ENCODE results near the gene RNF181.
"Not testable (repeated sequence)": the region's sequence is repeated elsewhere in the genome, so short reads cannot be mapped to it uniquely, and the experiment has no call there.

RNF181 gene

DNA sequence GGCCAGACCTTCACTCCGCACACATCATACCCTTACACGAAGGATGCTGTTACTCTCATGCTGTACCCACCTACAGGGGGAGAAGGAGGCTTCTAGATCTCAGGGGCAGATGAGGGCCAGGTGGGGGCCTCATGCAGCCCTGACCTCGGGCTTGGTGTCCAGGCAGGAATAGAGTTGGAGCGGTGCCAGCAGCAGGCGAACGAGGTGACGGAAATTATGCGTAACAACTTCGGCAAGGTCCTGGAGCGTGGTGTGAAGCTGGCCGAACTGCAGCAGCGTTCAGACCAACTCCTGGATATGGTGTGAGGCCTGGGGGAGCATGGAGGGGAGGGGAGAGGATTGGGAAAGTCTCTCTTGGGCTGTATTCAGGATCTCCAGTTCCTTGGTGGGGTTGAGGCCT lies 4.0 kb upstream of the RNF181 start:
- in situ Hi-C loops (cut with MboI; ENCODE audit: low pct_unique_long_range_greater_than_20kb, low sequenced_read_pairs): no loop called here
- DNase-seq: no peak

DNA sequence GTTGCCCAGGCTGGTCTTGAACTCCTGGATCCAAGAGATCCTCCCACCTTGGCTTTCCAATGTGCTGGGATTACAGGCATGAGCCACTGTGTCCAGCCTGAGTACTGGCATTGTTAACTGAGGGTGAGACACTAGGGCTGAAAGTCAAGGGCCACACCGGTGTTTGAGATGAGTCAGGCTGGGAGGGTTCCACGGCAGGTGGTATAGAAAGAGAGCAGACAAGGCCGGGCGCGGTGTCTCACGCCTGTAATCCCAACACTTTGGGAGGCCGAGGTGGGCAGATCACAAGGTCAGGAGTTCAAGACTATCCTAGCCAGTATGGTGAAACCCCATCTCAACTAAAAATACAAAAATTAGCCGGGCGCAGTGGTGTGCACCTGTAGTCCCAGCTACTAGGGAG lies 3.2 kb upstream of the RNF181 start:
- in situ Hi-C loops (cut with MboI; ENCODE audit: low pct_unique_long_range_greater_than_20kb, low sequenced_read_pairs); DNase-seq: not testable (repeated sequence)

DNA sequence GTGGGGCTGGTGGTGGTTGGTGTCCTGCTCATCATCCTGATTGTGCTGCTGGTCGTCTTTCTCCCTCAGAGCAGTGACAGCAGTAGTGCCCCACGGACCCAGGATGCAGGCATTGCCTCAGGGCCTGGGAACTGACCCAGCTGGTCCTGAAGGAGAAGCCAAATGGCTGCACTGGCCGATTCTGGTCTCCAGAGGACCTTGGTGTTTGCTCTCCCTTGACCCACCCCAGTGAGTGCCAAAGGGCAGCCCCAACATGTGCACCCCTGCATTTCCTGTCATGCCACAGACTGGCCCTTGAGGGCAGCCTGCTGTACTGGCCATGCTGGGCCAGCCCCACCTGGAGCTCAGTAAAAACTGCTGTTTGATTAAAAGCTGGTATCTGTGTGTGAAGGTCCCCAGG lies 2.5 kb upstream of the RNF181 start:
- no peak for DNase-seq
- in situ Hi-C loops (cut with MboI; ENCODE audit: low pct_unique_long_range_greater_than_20kb, low sequenced_read_pairs): no loop called here

DNA sequence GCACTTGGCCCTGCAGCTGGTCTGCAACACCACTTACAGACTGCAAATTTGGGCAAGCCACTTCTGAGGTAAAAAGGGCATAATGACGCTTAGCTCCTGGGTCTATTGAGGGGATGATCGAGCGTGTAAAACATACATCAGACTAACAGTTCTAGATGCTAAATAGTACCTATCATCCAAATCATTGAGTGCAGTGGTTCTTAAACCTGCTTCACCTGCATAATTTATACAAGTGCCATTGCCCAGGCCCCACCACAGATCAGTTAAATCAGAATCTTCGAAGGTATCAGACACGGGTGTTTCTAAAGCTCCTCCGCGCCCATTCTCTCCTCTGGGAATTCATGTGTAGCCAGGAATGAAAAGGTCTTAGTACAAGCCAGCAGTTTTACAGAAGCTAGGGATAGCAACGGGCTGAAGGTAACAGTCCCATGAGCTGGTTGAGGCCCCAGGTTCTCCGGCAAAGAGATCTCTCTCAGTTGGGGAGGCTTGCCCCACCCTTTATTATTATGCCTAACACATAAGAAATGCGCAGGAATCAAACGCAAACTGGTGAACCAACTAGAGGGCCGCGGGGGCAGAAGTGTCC lies 737 bp upstream of the RNF181 start:
- in situ Hi-C loops (cut with MboI; ENCODE audit: low pct_unique_long_range_greater_than_20kb, low sequenced_read_pairs): no loop called here

DNA sequence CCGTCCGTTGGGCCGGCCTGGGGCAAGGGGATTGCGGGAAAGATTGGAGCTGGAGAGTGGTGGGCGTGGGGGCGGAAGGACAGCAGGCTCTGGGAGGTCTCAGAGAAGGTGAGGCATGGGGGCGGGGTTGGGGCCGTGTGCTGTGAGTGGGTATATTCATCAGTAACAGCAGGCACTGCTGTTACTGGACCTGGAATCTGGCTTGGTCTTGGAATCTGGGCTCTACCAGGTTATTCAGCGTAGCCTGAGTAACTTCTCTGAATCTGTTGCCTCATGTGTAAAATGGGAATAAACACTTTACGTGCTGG lies 435 bp downstream of the RNF181 start:
- in situ Hi-C loops (cut with MboI; ENCODE audit: low pct_unique_long_range_greater_than_20kb, low sequenced_read_pairs): no loop called here
- DNase-seq: no peak

More for the DNA sequence above, 737 bp upstream of the RNF181 start:
- DNase-seq: no peak

DNA sequence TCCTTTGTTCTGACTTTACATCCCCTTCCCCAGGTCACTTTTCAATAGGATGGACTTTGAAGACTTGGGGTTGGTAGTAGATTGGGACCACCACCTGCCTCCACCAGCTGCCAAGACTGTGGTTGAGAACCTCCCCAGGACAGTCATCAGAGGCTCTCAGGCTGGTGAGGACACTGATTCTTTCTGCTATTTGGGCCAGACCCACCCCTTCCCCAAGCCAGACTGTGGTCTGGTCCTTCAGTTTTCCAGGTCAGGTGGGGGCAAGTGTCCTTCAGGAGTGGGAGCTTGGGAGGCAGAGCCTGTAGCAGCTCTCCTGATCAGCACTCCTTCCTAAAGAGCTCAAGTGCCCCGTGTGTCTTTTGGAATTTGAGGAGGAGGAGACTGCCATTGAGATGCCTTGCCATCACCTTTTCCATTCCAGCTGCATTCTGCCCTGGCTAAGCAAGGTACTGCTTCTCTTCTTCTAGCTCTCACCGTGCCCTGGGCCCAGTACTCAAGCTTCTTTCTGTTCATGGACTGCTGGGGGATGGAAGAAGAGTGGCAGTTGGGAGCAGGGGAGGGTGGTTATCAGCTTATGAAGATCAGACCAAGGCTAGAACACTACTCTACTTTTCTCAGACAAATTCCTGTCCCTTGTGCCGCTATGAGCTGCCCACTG lies 1.1 kb downstream of the RNF181 start:
- in situ Hi-C loops (cut with MboI; ENCODE audit: low pct_unique_long_range_greater_than_20kb, low sequenced_read_pairs): no loop called here
- no peak for DNase-seq

DNA sequence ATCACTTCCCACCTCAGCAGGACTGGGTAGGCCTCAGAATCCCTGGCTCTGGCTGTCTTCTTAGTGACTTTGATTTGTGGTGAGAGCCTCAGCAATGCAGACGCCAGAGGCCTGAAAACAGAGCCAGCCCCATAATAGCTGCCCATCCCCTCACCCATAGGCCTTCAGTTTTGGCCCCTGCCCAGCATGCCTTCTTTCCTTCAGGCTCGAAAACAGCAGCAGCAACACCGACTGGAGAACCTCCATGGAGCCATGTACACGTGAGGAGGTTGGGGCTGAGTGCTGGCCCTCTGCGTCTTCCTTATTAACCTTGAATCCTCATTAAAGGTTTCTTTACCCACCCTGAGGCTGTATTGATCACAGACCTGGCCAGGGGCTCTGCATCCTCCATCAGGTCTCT lies 1.7 kb downstream of the RNF181 start:
- in situ Hi-C loops (cut with MboI; ENCODE audit: low pct_unique_long_range_greater_than_20kb, low sequenced_read_pairs): no loop called here
- DNase-seq: no peak

DNA sequence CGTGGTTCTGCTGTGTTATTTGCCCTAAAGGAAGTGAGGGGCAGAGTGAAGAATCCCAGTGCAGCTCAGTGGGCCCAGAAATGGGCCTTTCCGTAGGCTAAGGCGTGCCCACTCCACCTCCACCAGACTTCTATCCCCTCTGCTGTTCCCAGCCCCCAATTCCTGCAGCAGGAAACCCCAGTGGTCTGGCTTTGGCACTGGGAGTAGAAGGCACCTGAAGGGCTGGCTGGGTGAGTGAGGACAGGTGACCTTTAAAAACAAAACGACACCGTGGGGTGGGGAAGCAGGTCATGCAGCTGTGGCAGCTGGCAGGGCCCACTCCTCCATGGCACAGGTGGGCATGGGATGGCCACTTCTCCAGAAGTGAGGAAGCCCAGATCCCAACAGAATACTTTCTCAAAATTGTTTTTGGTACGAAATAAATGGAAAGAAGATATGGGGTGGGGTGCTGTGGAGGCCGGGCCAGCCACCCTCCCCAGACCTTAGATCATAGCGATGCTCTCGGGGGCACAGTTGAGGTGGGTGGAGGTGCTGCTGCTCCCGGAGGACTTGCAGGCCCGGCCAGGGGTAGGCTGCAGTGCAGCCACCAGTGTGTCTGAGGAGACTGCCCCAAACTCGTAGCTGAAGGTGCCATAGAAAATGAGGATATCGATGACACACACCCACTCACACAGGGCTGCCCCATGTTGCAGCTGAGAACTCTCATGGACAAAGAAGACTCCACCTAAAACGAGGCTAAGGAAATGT lies 3.2 kb downstream of the RNF181 start:
- no peak for DNase-seq
- in situ Hi-C loops (cut with MboI; ENCODE audit: low pct_unique_long_range_greater_than_20kb, low sequenced_read_pairs): no loop called here

DNA sequence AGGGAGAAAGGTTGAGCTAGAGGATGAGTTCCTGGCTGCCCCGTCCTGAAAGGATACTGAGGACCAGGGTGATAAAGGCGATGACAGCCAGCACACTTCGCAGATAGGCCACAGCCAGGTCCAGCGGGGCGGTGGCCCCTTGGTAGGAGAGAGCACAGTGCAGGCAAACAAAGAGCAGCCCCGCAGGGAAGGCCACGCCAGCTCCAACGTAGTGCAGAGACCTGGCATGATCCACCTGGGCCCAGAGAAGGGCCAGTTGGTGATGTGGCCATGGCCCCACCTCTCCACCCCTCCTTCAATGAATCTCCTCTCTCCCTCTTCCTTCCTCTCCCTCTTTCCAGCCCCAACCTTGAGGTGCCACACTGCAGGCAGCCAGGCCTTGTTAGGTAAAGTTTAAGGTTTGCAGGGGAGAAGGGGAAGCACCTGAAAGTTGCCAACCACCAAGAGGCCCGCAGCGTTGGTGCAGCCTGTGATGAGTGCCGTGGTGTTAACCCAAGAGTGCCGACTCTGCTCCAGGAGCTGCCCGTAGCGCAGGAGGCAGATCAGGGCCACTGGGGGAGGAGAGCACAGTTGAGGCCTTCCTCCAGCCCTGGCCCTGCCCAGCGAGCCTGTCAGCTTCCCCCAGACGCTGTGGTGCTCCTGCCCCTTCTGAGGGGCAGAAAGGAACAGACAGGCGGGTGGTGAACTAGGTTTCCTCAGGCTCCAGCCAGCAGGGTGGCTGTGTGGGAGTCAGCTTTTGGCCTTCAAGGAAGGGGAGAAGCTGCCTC lies 4.1 kb downstream of the RNF181 start:
- DNase-seq: no peak
- in situ Hi-C loops (cut with MboI; ENCODE audit: low pct_unique_long_range_greater_than_20kb, low sequenced_read_pairs): no loop called here

DNA sequence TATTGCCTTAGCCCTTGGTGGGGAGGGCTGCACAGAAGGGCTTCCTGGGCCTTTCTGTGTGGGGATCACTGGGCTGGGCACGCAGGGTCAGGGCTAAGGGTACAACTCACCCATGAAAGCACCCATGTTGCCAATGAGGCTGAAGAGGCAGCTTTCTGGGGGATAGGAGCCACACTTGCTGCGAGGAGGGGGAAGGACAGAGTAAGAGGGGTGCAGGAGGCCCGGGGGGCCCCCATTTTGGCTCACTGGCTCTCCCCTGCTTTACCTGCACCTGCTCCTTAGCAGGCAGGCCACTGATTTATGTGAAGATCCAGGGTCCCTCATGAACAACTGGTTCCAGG lies 4.7 kb downstream of the RNF181 start:
- in situ Hi-C loops (cut with MboI; ENCODE audit: low pct_unique_long_range_greater_than_20kb, low sequenced_read_pairs): no loop called here
- DNase-seq: no peak

DNA sequence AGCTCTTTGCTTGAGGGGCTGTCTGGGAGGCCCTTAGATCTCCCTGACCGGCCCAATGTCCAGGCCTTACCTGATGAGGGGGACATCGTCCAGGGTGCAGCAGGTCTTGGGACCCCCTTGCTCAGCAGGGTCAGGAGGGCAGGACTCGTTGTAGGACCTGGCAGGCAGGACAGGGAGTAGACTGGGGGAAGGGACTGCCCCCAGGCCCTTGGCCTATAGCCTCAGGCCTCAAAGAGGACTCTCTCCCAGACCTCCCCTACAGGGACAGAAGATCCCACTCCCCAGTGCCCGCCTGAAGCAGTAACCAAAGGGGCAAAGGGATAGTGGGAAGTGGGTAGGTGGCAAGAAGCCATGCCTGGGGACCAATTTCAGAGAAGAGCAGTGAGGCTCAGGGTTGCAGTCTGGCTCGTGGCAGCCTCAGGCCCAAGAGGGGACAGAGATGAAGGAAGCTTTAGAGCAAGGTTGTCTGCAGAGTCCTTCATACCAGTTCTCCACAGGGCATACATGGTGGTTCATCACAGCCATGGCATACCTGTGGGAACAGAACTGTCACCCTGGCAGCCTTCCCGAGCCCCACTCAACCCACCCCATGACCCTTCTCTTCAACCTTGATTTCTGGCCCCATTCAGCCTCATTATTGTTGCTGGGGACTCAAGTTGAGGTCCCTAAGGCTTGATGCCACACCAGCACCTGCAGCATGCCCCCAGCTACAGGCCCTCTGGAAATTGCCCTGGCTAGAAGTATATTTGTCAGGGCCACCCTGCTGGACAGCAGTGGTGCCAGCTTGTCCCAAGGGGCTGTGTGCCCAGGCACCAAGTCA lies 5.6 kb downstream of the RNF181 start:
- in situ Hi-C loops (cut with MboI; ENCODE audit: low pct_unique_long_range_greater_than_20kb, low sequenced_read_pairs): no loop called here
- no peak for DNase-seq

DNA sequence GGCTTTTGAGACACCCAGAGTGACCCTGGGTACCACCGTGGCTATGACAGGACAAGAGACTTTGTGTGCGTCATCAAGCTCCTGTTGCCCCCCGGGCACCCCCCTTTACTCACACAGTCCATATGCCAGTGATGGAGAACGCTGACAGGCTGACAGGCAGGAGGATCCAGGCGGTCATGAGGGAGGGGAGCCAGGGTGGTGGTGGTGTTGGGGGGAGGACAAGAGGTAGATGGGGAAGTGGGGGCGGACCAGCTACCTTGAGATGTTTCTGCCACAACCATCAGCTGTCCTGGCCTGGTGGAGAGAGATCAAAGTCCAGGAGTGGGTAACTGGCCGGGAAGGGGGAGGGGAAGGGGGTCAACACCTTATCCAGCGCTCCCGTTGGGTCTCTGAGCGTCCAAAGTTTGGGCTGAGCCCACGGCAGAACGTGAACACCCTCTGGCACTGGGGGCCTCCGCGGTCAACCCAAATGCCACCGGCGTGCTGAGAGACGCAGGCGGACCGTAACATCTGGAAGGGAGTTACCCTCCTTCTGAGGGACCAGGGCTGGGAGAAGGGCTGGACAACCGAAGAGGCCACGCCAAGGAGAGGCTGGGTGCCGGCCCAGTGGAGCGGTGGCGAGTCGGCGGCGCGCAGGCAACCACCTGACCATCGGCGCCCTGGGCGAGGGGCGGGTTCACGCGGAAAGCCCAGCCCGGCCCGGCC lies 6.4 kb downstream of the RNF181 start:
- no peak for DNase-seq
- in situ Hi-C loops (cut with MboI; ENCODE audit: low pct_unique_long_range_greater_than_20kb, low sequenced_read_pairs): no loop called here

DNA sequence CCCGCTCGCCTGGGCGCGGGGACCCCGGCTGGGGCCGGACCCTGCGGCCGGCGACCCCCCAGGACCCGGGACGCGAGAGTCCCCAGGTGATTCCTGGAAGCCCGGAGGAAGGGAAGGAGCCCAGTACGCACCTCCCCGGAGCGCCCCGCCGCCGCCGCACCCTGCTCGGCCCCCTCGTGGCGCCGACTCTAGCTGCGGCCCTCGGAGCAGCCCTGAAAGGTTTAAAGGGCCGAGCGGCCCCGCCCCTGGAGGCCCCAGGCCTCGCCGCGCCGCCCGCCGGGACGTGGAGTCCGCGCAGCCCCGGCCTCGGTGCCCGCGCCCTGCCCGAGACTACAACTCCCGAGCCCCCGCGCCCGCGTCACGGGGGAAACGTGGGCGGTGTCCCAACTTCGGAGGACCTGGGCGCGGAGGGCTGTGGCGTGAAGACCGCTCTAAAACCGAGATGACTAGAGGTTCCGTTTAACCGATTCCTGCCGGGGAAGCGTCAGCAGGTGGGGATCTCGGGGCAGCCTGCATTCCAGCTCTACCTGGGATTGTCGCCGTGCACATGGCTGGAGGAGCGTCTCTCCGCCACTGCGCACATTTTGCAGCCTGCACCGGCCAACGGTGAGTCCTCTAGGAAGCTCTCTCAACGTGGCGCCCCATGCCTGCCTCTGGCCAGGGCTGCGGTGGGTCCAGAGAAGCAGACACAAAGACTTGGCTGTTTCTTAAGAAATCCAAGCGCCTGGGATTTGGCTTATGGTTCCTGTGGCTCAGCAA lies 7.1 kb downstream of the RNF181 start, which contains the start of gene TMEM150A:
TSS of gene TMEM150A (minus strand) at position 223 of the 759 bp plus-strand sequence. CDS start 750 bp downstream, outside the sequence.
- in situ Hi-C loops (cut with MboI; ENCODE audit: low pct_unique_long_range_greater_than_20kb, low sequenced_read_pairs): no loop called here
- peak; percentile 93 for DNase-seq

DNA sequence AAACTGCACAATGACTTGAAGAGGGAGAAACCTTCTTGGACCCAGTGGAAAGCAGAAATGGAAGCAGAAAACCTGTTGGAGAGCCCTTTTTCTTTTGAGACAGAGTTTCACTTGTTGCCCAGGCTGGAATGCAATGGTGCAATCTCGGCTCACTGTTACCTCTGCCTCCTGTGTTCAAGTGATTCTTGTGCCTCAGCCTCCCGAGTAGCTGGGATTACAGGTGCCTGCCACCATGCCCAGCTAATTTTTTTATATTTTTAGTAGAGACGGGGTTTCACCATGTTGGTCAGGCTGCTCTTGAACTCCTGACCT lies 8.5 kb downstream of the RNF181 start:
- DNase-seq; in situ Hi-C loops (cut with MboI; ENCODE audit: low pct_unique_long_range_greater_than_20kb, low sequenced_read_pairs): not testable (repeated sequence)

DNA sequence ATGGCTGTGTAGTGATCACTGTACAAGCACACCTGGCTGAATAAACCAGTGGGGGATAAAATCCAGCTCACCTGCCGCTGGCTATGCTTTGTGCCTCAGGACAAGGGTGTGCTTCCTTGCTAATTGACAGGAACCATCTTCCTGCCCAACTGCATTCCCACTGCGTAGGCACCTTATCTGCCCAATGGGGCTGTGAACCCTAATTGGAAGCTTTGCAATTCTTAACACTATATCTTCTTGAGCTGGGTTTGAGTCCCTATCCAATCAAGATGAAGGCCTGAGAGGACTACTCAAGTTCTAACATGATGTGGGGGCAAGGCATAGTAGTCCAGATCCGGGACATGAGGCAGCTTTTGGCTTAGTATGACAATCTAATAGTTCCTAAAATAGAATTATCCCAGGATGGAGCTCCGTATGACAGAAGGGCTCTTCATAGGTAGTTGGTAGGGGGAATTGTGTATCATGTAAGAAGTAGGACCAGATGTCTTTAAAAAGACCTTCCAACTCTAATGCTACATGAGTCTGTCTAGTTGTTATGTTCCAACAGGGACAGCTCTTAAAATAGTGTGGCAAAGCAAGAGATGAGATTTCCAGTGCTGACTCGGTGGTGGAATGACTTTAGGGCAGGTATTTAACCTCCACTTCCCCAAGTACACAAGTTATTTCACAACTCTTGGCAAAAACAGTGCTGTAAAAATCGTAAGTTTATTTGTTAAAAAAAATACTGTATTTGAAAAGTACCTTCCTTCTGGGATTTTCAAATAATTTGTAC lies 9.2 kb downstream of the RNF181 start:
- in situ Hi-C loops (cut with MboI; ENCODE audit: low pct_unique_long_range_greater_than_20kb, low sequenced_read_pairs): no loop called here
- no peak for DNase-seq

DNA sequence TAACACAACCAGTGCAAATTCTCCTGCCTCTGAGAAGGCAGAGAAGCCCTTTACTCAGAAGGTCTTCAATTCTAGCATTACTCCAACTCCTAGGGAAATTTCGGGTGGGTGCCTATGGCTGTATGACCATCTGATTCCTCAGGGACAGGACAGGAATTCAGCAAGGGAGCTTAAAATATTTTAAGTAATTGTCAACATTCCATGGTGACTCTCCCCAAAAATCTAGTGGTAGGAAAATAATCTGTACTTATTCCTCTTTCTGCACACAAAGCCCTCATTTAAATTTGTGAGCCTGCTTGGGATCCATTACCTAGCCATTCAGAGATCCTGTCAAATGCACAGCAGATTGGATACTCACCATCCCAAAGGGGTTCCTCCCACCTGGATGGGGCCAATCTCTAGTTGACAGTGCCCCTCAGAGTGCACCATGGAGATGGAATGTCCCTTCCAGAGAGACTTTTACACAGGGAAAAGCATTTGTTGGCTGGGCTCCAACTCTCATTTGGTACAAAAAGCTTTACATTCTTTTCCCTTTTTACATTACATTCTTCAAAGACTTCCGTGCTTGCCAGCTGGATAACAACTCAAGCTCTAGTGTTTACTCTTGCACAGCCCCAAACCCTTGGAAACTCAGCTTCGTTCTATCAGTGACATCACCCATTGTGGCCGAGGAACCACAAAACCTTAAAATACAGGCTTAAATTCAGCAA lies 10.0 kb downstream of the RNF181 start:
- in situ Hi-C loops (cut with MboI; ENCODE audit: low pct_unique_long_range_greater_than_20kb, low sequenced_read_pairs): no loop called here

DNA sequence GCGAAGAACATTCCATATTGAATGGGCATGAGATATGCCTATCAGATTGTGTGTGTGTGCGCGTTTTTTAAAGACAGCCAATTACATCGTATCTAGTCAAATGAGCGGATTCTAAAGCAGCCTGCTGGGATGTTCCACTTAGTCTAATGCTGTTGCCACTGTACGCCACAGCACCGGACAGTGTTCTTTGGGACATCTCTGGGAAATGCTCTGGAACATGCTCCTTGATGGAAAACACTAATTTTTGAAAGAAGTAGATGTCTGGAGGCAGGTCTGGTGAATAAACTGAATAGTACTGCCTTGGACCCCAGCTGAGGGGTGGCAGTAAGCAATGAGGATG lies 10.5 kb downstream of the RNF181 start:
- in situ Hi-C loops (cut with MboI; ENCODE audit: low pct_unique_long_range_greater_than_20kb, low sequenced_read_pairs): no loop called here
- no peak for DNase-seq

More for the DNA sequence above, 10.0 kb downstream of the RNF181 start:
- no peak for DNase-seq

Measured in KBM-7 (cell line).